GM12872 (cell line): ENCODE measurements around the gene BRD1.

Source experiments
- CTCF ChIP-seq: IDR thresholded peaks from 3 replicates; pipeline ENCODE4 v1.5.1; 2011; ENCODE audit warnings: low read depth, mild to moderate bottlenecking, low read length, moderate library complexity; ENCODE audit not compliant: insufficient read depth

BRD1 gene

GRCh38 chr22:49827853-49828598, at the start of gene BRD1:
Gene BRD1 (minus strand): TSS chr22:49827873. CDS start chr22:49824317, 3,556 bp downstream.
- TF ChIP-seq CTCF = no peak

GRCh38 chr22:49873228-49873940, 45.7 kb upstream of the BRD1 start:
- TF ChIP-seq CTCF = no peak

GRCh38 chr22:49872347-49872746, 44.7 kb upstream of the BRD1 start:
- TF ChIP-seq CTCF = no peak

- no peak for TF ChIP-seq CTCF
Measured at GRCh38 chr22:49871482-49871881, 43.8 kb upstream of the BRD1 start.

- no peak for TF ChIP-seq CTCF
Measured at GRCh38 chr22:49869845-49870712, 42.4 kb upstream of the BRD1 start.

- TF ChIP-seq CTCF = no peak
Measured at GRCh38 chr22:49869086-49869830, 41.6 kb upstream of the BRD1 start.
